Liver (tissue), 9 donors: Measurements from ENCODE around the gene KSR2. TPM values are rescaled to one million over a fixed set of nuclear protein-coding genes. Genes with fewer than 3 reads are reported as not detected.

ENCODE experiments used
- DNase-seq: peaks from one replicate; pipeline ENCODE4 v3.0.0-alpha.2; 2017; ENCODE audit warnings: low spot score
- H3K27ac ChIP-seq, 2 donors: one replicate each; pipeline ENCODE4 v1.7.0; 2013; ENCODE audit warnings: inconsistent platforms in 2 of 2, low read length in 2 of 2, control low read depth in 1 of 2, low read depth in 1 of 2, mild to moderate bottlenecking in 1 of 2
- H3K27me3 ChIP-seq, 4 donors: one replicate each; pipeline versions ENCODE4 v1.6.1 to v1.7.0; 2013; ENCODE audit warnings: low read length in 3 of 4, inconsistent platforms in 1 of 4, mild to moderate bottlenecking in 1 of 4, moderate library complexity in 1 of 4; ENCODE audit not compliant: control insufficient read depth in 4 of 4, insufficient read depth in 4 of 4
- H3K36me3 ChIP-seq, 4 donors: one replicate each; pipeline versions ENCODE4 v1.6.1 to v1.7.0; 2013; ENCODE audit warnings: low read length in 3 of 4, mild to moderate bottlenecking in 3 of 4, low read depth in 1 of 4, moderate library complexity in 1 of 4; ENCODE audit not compliant: control insufficient read depth in 4 of 4, insufficient read depth in 3 of 4
- H3K4me1 ChIP-seq, 4 donors: one replicate each; pipeline versions ENCODE4 v1.6.1 to v1.7.0; 2013; ENCODE audit warnings: low read length in 3 of 4, mild to moderate bottlenecking in 3 of 4, moderate library complexity in 1 of 4; ENCODE audit not compliant: control insufficient read depth in 4 of 4, insufficient read depth in 4 of 4
- H3K4me3 ChIP-seq, 3 donors: one replicate each; pipeline versions ENCODE4 v1.6.1 to v1.7.0; 2013; ENCODE audit warnings: low read length in 3 of 3, control low read depth in 1 of 3, low read depth in 1 of 3, mild to moderate bottlenecking in 1 of 3
- H3K9ac ChIP-seq, 2 donors: one replicate each; pipeline ENCODE4 v1.7.0; 2013; ENCODE audit warnings: low read length in 2 of 2, mild to moderate bottlenecking in 2 of 2, moderate library complexity in 2 of 2, control low read depth in 1 of 2, low read depth in 1 of 2
- H3K9me3 ChIP-seq, 4 donors: one replicate each; pipeline versions ENCODE4 v1.6.1 to v1.7.0; 2013; ENCODE audit warnings: low read length in 3 of 4; ENCODE audit not compliant: control insufficient read depth in 4 of 4
- CTCF ChIP-seq: fragments of 150-350 bp; IDR thresholded peaks from 2 replicates; pipeline ENCODE4 v1.5.1; 2017; ENCODE audit warnings: improper control_type of control experiment, low read depth, low read length; ENCODE audit not compliant: missing input control
- FOXA1 ChIP-seq: IDR thresholded peaks from 2 replicates; pipeline ENCODE4 v1.6.1; 2016; ENCODE audit warnings: antibody characterized with exemption
- GABPA ChIP-seq, 2 donors: IDR thresholded peaks in 1 of 2; conservative IDR thresholded peaks in 1 of 2; 2 replicates each; pipeline ENCODE4 v1.6.1; 2016; ENCODE audit warnings: antibody characterized with exemption in 2 of 2, mild to moderate bottlenecking in 1 of 2, moderate library complexity in 1 of 2
- HNF4A ChIP-seq, 2 donors: conservative IDR thresholded peaks; 2 replicates each; pipeline ENCODE4 v1.6.1; 2016; ENCODE audit warnings: antibody characterized with exemption in 2 of 2, mild to moderate bottlenecking in 2 of 2
- JUND ChIP-seq, 2 donors: IDR thresholded peaks; 2 replicates each; pipeline ENCODE4 v1.6.1; 2016; ENCODE audit warnings: antibody characterized with exemption in 2 of 2
- MAX ChIP-seq: IDR thresholded peaks from 2 replicates; pipeline ENCODE4 v1.6.1; 2016; ENCODE audit warnings: antibody characterized with exemption
- RAD21 ChIP-seq, 2 donors: IDR thresholded peaks; 2 replicates each; pipeline ENCODE4 v1.6.1; 2016; ENCODE audit warnings: antibody characterized with exemption in 2 of 2, mild to moderate bottlenecking in 2 of 2
- REST ChIP-seq: IDR thresholded peaks from 2 replicates; pipeline ENCODE4 v1.6.1; 2016; ENCODE audit warnings: antibody characterized with exemption, mild to moderate bottlenecking
- RXRA ChIP-seq, 2 donors: IDR thresholded peaks; 2 replicates each; pipeline ENCODE4 v1.6.1; 2017 to 2018; ENCODE audit warnings: antibody characterized with exemption in 2 of 2, mild to moderate bottlenecking in 1 of 2
- SP1 ChIP-seq: IDR thresholded peaks from 2 replicates; pipeline ENCODE4 v1.6.1; 2018; ENCODE audit warnings: antibody characterized with exemption, mild to moderate bottlenecking
- YY1 ChIP-seq: IDR thresholded peaks from 2 replicates; pipeline ENCODE4 v1.6.1; 2016; ENCODE audit warnings: antibody characterized with exemption, mild to moderate bottlenecking
- ZBTB33 ChIP-seq: IDR thresholded peaks from 2 replicates; pipeline ENCODE4 v1.6.1; 2016; ENCODE audit warnings: antibody characterized with exemption
- WGBS: extraction: QIAGEN DNeasy Blood & Tissue Kit; methylation state at CpG from one replicate; pipeline ENCODE4 v1.1.7; 2013; 5-methylcytosine and 5-hydroxymethylcytosine counted together
- polyA plus RNA-seq, 2 donors: library from polyadenylated mRNA; stranded (reverse) in 1 of 2; unstranded in 1 of 2; fragments of 200-250 nt in 1 of 2; fragments of >200 nt in 1 of 2; fragmentation: Nextera tagmentation in 1 of 2; extraction: Ambion mirVana in 1 of 2; gene quantifications; one replicate each; pipeline versions ENCODE4 v1.2.1 to v1.2.3, GENCODE V29; 2013 to 2015
- total RNA-seq, 2 donors: library from RNA; depleted of rRNA; stranded (reverse); fragments of >200 nt; gene quantifications; one replicate each; pipeline ENCODE4 v1.2.3, GENCODE V29; 2014
- donor health status: healthy.
- donor health status: healthy.
- donor health status: healthy.
- donor health status: healthy.
- donor health status: healthy.

Gene KSR2
- total and polyA plus RNA-seq, 4 donors = under 0.01 to 0.02 (median under 0.01) TPM; not detected in 1

GRCh38 chr12:117441751-117442150, 527.0 kb downstream of the KSR2 start:
- no peak overlapping the region for H3K27ac ChIP-seq
- no peaks in the 10 kb centered on the region for H3K4me1 ChIP-seq
- no peak overlapping the region for H3K9ac ChIP-seq
- TF ChIP-seq RXRA (IDR thresholded peaks at IDR 0.05) = no peak
- TF ChIP-seq JUND (IDR thresholded peaks at IDR 0.05) = no peak
- TF ChIP-seq REST = no peak
- no peak for TF ChIP-seq CTCF
- no peak overlapping the region for H3K4me3 ChIP-seq
- H3K9me3 ChIP-seq = no peaks in the 10 kb centered on the region
- H3K27me3 ChIP-seq = no peaks in the 10 kb centered on the region
- WGBS = 52% methylated on average over 4 of the region's 4 CpGs
- no peaks in the 10 kb centered on the region for H3K36me3 ChIP-seq
- DNase-seq = no peak

- Histone ChIP-seq H3K9ac (no peak overlapping the region), H3K9me3 (no peaks in the 10 kb centered on the region), H3K27me3 (no peaks in the 10 kb centered on the region), H3K27ac (no peak overlapping the region), H3K4me1 (no peaks in the 10 kb centered on the region), H3K36me3 (no peaks in the 10 kb centered on the region), H3K4me3 (no peak overlapping the region)
- 96% methylated on average over 2 of the region's 2 CpGs for WGBS
- no peak for DNase-seq
- TF ChIP-seq MAX = no peak
- TF ChIP-seq JUND (IDR thresholded peaks at IDR 0.05) = no peak
- no peak for TF ChIP-seq RXRA (IDR thresholded peaks at IDR 0.05)
- TF ChIP-seq ZBTB33 = no peak
- no peak for TF ChIP-seq RAD21 (IDR thresholded peaks at IDR 0.05)
- no peak for TF ChIP-seq FOXA1
- TF ChIP-seq HNF4A (conservative IDR thresholded peaks at IDR 0.05) = no peak
- TF ChIP-seq YY1 = no peak
- TF ChIP-seq SP1 = no peak
- TF ChIP-seq GABPA (IDR thresholded peaks at IDR 0.05 in 1 of 2, conservative IDR thresholded peaks at IDR 0.05 in 1 of 2) = no peak
Measured at GRCh38 chr12:117440384-117440783, 528.4 kb downstream of the KSR2 start.
